GM20431 (cell line): ENCODE data around the gene FA2H.

ENCODE experiments used
- in situ Hi-C: fragments of 300-500 bp; cut with MseI, MboI; formaldehyde crosslinking; loops from one replicate; pipeline ENCODE4 v1.15.0; 2020; ENCODE audit warnings: low sequenced_read_pairs; ENCODE audit not compliant: unreplicated experiment

The FA2H gene

DNA sequence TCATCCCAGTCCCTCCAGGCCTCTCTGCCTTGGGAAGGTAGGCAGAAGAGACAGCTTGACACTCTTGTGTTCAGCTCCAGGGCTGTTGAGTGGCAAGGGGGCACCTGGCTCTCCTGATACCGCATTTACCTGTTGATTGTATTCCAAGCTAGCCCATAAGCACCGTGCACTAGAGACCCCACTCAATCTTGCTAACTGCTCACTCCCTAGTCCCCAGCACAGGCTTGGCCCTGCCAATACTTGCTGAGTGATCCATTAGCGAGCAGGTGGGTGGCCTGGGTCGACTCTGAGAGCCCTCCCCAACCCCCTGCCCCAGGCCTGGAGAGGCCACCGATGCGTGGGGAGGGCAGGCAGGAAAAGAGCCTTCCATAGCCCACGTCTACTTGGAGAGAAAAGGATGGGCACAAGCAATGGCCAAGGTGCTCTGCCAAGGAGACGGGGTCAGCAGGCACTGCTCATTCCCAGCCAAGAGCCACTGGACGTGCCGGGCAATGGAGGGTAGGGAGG lies 29.5 kb downstream of the FA2H start:
- in situ Hi-C loops, result no loop called here

DNA sequence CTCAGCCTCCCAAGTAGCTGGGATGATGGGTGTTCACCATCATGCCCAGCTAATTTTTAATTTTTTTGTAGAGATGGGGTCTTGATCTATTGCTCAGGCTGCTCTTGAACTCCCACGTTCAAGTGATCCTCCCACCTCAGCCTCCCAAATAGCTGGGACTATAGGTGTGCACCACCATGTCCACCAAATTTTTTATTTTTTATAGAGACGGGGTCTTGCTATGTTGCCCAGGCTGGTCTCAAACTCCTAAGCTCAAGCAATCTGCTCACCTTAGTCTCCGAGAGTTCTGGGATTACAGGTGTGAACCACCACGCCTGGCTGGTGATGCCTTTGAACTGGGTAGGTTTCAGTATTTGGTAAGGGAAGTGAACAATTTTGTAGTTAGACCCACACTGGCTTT lies 30.1 kb downstream of the FA2H start:
- in situ Hi-C loops, result no loop called here

DNA sequence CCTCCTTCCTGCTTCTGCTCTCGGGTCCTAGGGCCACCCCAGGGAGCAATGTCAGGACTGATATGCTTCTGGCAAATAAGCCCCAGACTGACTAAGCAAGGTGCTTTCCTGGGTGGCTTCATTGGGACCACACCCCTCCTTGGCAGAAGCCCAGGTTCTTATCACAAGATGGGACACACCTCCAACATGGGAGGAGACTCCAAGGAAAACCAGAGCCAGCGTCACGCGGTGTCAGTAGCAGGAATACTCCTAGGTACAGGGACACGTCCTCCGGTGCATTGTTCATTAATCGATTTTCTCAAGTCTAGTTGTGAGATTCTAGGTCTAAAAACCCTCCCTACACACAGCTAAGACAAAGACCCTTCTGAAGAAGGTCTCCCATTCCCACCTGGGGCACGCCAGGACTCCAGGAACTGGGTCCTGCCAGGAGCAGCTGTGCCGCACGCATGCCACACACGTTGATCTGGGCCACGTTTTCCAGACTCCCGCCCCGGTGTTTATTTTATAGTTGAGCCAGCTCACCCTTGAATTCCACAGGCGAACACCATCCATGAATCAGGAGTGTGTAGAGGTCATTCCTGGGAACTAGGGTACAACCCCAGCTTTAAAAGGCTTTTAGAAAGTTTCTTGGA lies 30.8 kb downstream of the FA2H start:
- in situ Hi-C loops, result no loop called here

DNA sequence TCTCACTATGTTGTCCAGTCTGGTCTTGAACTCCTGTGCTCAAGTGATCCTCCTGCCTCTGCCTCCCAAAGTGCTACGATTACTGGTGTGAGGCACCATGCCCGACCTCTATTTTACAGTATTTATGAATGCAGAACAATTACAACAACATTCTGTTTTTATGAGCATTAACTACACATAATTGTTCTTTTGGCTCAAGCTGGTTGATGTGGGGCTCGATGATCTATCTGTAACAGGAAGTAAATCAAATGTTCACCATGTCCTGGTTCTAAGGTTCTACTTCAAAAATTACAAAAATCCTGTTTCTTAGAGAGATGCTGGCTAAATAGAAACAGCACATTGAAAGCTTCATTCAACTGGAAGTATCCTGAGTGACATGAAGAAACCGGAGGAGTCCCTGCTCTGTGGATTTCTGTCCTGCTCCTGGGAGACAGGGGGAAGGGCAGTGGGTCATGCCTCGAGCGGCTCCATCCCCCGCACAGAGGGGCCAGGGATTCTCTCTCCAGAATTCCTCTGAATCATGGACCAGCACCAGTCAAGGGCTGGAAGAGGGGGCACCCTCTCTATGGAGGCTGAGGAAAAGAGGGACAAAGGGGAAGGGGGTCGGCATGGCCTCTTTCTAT lies 31.5 kb downstream of the FA2H start:
- in situ Hi-C loops, result no loop called here

DNA sequence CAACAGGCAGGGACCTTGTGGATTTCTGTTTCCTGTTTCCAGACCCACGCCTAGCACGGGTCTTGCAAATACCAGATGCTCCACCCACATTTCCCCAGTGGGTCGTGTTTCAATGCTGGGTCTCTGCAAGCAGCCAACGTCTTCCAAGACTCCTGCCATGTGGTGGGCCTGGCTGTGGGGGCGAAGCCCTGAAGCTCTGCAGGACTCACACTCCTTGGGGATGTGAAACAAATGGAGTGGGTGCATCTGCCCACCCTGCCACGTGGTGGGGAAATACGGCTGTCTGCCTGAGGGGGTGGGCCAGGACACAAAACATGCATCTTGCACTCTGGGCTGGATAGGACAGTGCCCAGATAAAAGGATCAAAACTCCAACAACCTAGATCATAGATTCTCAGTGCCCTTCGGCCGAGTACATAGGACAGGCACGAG lies 32.6 kb downstream of the FA2H start:
- in situ Hi-C loops, result no loop called here

DNA sequence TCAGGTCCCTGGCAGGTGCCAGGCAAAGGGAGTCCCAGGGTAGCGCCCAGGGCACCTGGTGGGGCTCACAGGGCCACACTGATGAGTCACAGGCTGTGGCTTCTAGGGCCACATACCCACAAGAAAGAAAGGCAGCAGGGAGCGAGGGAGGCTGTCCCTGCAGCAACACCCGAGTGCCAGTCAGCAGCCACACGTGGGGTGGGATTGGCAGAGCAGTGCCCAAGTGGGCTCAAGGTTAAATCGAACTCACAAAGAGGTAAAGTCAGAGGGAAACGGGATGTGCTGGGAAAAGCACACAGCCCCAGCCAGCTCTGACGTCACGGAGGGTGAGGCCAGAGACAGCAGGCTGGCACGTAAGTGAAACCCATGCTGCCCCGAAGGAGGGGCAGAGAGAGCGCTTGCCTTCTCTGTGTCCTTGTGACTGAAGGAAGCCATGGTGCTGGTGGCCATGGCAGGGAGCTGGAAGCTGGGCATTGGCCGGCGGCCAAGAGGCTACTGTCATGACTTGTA lies 33.8 kb downstream of the FA2H start:
- in situ Hi-C loops, result no loop called here

DNA sequence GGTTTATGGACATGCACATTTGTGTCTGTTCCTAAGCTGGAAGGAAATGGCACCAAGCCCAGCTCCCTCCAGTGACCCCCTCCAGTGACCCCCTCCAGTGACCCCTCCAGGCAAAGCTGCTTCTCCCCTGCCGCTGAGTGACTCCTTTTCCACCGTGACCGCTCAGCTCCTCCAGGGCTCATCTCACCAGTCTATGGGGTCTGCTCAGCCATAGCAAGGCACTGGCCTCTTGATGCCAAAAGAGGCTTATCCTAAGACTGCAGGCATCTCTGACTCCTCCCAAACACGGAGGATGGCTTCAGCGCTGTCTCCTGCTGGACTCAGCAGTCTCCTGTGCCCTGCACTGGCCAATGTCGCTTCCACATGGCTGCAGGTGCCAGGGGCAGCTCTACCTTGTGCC lies 35.3 kb downstream of the FA2H start:
- in situ Hi-C loops, result no loop called here

DNA sequence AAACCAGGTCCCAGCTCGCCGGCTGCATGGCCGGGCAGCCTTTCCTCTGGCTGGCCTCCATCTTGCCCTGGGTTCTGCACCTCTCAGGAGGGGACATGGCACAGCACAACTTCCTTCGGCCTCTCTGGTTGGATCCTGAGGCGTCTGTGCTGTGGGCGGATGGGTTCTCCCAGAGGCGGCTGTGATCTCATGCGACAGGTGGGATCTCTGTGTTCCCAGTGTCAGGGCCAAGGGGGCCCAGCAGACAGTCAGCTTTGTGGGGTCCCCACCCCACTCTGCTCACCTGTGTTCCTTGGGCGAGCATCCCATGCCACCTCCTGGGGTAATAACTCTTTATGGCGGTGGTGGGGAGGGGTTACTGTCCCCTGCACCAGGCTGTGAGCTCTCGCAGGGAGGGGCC lies 35.8 kb downstream of the FA2H start:
- in situ Hi-C loops, result no loop called here

DNA sequence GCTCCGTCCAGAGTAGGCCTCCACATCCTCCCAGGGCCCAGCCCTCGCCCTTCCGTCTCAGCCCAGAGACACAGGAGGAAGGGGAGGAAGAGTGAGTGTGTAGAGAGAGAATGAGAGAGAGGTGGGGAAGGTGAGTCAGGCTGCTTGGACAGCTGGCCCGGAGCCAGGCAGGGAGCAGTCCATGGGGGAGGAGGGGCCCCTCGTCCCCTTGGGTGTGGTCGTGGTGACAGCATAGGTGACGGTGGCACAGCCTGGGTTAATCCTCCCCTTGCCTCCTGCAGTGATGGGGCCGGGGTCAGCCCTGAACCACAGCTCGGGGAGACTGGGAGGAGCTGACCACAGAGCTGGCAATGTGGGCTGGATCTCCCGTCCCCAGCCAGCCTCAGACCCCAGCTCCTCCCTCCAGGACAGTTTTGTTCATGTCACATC lies 36.5 kb downstream of the FA2H start:
- in situ Hi-C loops, result no loop called here

DNA sequence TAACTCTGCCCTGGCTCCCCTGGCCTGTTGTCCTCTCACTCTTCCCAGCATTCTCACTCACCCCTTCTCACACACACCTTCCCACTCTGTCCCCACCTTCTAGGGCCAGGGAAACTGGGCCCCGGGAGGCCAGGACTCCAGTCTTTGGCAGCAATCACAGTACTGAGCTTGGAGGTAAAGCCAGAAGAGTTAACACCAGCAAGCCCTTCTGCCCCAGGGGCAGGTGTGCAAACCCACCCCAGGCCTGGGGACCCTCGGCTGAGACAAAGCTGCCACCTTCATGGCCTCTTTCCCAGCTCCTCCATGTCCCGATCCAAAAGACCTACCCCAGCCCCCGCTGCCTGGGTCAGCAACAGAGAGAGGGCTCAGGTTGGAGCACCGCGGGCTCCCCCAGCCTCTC lies 37.1 kb downstream of the FA2H start:
- in situ Hi-C loops, result no loop called here

DNA sequence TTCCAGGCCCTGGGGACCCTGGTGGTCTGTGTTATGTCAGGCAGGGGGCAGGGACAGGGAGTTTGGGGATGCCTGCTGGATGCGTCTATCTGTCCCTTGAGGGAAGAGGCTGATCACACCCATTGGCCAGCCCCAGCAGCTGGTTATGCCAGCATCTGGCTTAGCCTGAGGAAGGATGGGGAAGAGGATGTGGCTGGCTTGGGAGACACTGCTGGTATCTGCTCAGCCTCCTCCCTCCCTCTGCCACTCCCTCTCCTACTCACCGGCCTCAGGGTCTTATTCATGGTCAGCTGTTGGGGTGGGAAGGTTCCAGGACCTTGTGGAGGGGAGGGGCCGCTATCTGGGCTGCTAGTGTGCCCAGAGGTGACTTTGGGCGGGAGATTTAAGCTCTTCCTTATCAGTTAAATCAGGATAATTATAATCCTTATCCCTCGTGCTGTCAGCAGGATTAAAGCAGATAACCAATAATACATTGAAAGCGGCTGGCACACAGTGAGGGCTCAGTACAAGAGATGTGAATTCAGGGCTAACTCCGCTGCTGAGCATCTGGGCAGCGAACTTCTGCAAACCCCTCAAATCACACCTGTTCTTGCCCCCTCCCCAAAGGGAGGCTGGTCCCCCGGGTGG lies 38.0 kb downstream of the FA2H start:
- in situ Hi-C loops, result no loop called here

DNA sequence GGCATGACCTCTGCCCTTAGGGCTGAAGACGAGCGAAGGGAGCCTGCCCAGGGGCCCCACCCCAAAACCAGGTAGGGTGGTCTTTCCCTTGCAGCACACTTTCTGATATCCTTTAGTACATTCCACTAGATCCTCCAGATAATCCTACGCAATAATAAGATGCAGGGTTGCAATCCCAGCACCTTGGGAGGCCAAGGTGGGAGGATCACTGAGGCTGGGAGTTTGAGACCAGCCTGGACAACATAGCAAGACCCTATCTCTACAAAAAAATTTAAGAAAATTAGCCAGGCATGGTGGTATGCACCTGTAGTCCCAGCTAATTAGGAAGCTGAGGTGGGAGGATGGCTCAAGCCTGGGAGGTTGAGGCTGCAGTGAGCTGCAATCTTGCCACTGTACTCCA lies 39.1 kb downstream of the FA2H start:
- in situ Hi-C loops, result no loop called here

DNA sequence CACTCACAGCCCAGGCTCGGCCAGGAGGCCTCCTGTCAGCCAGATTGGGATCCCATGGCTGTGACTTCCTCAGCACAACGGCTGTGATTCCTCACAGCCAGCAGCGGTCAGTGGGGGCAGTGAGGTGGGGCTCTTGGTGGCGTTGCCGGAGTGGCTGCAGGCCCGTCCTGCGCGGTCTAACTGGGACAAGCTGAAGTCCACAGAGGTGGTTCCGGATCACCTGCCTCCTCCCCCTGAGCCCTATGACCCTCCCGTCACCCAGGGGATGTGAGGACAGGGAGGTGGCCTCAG lies 39.5 kb downstream of the FA2H start:
- in situ Hi-C loops, result no loop called here

DNA sequence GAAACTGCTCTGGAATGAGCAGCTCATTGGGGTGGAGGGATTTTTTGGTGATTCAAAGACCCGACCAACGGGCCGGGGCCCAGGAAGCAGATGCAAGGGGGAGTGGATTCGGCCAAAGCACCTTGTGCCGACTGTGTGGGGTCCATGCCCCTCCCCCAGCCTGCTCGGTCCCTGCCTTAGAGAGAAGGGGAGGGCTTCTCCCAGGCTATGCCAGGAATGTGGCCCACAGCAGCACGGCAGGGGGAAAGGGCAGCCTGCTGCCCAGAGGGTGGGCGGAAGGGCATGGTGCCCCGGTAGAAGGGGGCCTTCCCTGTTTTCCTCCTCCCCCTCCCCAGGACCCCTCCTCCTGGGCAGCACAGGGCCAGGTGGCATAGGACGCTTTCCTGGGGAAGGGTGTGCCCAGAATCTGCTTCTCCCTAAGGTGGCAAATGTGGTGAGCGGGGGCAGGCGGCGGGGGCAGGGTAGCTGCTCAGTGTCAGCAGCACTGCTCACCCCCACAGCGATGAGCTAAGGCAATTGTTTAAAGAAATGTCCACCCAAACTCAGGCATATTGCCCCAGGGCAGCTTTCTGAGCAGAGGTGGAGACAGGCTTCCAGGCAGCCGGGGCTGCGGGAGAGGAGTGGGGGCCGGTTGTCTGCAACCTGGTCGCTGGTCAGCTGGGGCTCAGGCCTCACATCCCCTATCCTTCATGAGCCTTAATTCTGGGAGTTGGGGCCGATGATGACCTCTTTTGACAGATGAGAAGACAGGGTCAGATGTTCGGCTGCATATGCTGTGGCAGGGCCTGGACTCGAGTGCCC lies 40.1 kb downstream of the FA2H start:
- in situ Hi-C loops, result no loop called here

DNA sequence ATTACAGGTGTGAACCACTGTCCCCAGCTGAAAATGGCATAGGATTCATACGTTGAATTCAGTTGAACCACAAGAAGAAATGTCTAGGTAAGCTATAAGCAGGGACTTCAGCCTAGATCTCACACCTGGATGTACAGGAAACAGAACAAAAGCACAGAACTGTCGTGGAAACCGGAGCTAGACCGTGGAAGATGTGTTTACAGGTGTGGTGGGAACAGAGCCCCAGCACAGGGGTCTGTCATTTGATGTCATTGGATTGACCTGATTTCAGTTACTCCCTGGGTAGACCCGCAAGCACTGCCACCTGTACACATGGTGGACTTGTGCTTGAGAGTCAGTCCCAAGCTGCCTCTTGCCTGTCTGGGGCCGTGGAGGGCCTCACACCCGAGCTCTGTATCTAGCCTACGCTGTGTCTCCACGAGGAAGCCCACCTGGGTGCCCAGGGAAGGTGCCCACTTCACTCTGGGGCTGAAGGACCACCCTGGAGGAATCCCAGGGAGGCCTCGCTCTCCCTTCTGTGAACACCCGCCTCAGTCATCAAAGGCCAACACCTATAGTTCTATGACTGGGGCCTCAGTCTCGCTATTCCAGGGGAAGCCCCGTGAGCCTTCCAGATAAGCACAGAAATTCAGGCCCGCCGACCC lies 41.8 kb downstream of the FA2H start:
- in situ Hi-C loops, result no loop called here

DNA sequence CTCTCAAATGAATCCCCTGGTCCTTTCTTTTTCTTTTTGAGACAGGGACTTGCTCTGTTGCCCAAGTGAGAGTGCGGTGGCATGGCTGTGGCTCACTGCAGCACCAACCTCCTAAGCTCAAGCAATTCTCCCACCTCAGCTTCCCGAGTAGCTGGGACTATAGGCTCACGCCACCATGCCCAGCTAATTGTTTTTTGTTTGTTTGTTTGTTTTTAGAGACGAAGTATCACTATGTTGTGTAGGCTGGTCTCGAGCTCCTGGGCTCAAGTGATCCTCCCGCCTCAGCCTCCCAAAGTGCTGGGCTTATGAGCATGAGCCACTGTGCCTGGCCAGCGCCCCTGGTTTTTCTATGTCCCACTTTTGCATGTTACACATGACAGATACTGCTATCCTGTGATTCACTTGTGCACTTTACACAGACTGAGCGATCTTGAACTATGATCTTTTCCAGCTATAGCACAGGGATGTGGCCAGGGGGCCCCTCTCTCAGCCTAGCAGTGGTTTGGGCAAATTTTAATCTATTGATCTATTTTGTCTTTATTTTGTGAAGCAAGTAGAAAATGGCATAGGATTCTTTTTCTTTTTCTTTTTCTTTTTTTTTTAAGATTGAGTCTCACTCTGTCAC lies 42.7 kb downstream of the FA2H start:
- in situ Hi-C loops, result no loop called here

DNA sequence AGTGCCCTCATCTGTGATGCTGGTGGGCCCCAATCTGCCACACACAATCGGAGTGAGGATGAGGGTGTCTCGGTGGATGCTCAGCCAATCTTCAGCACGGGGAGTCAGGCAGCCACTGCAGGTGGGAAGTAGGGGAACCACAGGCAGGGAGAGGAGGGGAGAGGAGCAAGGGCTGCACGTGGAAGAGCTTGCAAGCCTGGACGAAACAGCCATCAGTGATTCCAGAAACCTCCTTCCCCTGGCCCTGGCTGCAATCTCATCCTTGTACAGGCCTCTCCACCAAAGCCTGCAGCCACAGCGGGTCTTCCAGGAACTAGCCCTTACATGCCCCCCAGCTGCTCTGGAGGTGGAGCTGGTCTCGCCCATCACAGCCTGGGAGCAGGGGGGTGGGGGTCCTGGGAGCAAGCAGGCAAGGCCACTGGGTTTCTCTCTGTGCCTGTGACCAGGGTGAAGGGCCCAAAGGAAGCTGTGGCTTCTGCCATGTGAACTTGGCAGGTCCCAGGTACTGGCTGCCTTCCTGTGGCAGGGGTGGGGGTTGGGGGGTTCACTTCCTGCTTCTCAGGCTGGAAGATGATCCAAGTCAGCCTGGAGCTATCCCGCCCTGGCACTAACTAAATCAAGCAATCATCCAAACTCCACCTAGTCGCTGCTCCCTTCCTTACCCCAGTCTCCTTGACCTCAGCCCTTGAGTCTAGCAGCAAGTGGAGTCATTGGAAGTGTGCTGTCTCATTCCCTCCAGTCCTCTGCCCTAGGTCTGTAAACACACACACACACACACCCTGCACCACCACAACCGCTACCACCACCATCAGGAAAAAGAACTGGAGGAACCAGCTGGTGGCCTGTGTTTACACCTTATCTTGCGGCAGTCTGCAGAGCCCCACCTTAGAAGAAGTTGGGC lies 44.6 kb downstream of the FA2H start:
- in situ Hi-C loops, result no loop called here

DNA sequence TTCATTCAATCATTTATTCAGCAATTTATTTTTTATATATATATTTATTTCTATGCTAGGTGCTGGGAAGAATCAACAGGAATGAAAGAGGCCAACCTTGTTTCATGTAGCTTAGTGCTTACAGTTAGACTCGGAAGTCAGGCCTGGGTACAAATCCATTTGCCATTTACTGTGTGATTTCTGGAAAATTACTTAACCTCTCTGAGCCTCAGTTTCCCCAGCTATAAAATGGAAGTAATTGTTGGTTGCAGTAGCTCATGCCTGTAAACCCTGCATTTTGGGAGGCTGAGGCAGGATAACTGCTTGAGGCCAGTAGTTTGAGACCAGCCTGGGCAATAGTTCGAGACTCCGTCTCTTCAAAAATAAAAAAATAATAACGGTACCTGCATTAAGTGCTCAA lies 46.7 kb downstream of the FA2H start:
- in situ Hi-C loops, result no loop called here

DNA sequence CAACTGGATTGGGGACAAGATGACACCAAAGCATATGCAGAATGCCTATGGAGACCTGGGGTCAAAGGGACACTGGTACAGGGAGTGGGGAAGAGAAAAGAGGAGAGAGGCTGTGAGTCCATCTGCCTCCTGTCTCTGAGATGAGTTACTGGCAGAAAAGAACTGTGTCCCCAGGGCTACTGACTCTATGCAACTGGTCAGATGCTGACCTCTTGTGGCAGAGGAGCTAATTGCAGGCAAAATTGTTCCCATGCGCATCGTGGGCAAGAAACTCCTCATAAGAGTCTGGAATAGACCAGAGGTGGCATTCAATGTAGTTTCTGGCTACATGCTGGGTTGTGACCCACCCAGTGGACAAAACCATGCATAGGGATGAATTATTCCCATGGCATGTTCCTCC lies 47.9 kb downstream of the FA2H start:
- in situ Hi-C loops, result no loop called here
